GM21390 (cell line): ENCODE results near the gene SRP9.
"Not testable (repeated sequence)": the region's sequence is repeated elsewhere in the genome, so short reads cannot be mapped to it uniquely, and the experiment has no call there.

Experiments
- ATAC-seq: cut with Tn5 transposase; IDR thresholded peaks from one replicate; pipeline ENCODE4 v1.9.1; 2021; ENCODE audit not compliant: unreplicated experiment

The SRP9 gene

GRCh38 chr1:225835856-225836255, 58.2 kb downstream of the SRP9 start:
- no peak for ATAC-seq

GRCh38 chr1:225836296-225836695, 58.7 kb downstream of the SRP9 start:
- ATAC-seq: not testable (repeated sequence)

- no peak for ATAC-seq
Observed at GRCh38 chr1:225838793-225839192, 61.2 kb downstream of the SRP9 start.
